Chondrocyte (in vitro differentiated cells): ENCODE results near the gene INSIG1. TPM values are rescaled to one million over a fixed set of nuclear protein-coding genes. Genes with fewer than 3 reads are reported as not detected.

Experiments
- DNase-seq: peaks from one replicate; pipeline ENCODE4 v3.0.0; 2021; ENCODE audit warnings: mixed read lengths, low spot score
- H3K27ac Mint-ChIP-seq: one replicate; pipeline ENCODE4 v1.8.0; 2021; ENCODE audit warnings: mild to moderate bottlenecking, moderate library complexity, mixed read lengths; ENCODE audit not compliant: unreplicated experiment
- H3K27me3 Mint-ChIP-seq: 2 replicates; pipeline ENCODE4 v1.8.0; 2021; ENCODE audit warnings: low read depth, mixed read lengths
- H3K36me3 Mint-ChIP-seq: 2 replicates; pipeline ENCODE4 v1.8.0; 2021; ENCODE audit warnings: low read depth, mixed read lengths
- H3K4me1 Mint-ChIP-seq: 2 replicates; pipeline ENCODE4 v1.8.0; 2021; ENCODE audit warnings: low read depth, mild to moderate bottlenecking, mixed read lengths
- H3K4me3 Mint-ChIP-seq: one replicate; pipeline ENCODE4 v1.8.0; 2021; ENCODE audit warnings: mild to moderate bottlenecking, moderate library complexity, mixed read lengths; ENCODE audit not compliant: unreplicated experiment
- H3K9me3 Mint-ChIP-seq: 2 replicates; pipeline ENCODE4 v1.8.0; 2021; ENCODE audit warnings: low read depth, mixed read lengths
- CTCF ChIP-seq: fragments of 200-600 bp; sonication (generic); IDR thresholded peaks from 2 replicates; pipeline ENCODE4 v1.5.0; 2021; ENCODE audit warnings: antibody characterized with exemption, mild to moderate bottlenecking, moderate library complexity
- total RNA-seq: library from RNA; stranded (reverse); gene quantifications from 3 replicates; pipeline ENCODE4 v1.2.1, GENCODE V29; 2021

The INSIG1 gene
- total RNA-seq, 1 donor from 2014 or later: 31.8 TPM

- H3K9me3 Mint-ChIP-seq: peaks cover 4% of the 10 kb centered on the region
- H3K4me1 Mint-ChIP-seq: no peaks in the 10 kb centered on the region
- no peaks in the 10 kb centered on the region for H3K27me3 Mint-ChIP-seq
- no peak overlapping the region for H3K27ac Mint-ChIP-seq
- no peak for TF ChIP-seq CTCF
- no peak for DNase-seq
- H3K4me3 Mint-ChIP-seq: no peak overlapping the region
- H3K36me3 Mint-ChIP-seq: peaks cover 29% of the 10 kb centered on the region
Measured at GRCh38 chr7:155309021-155309338, 11.3 kb downstream of the INSIG1 start.

GRCh38 chr7:155310425-155311114, 12.9 kb downstream of the INSIG1 start:
- DNase-seq: no peak
- H3K27ac Mint-ChIP-seq: no peak overlapping the region
- no peaks in the 10 kb centered on the region for H3K4me1 Mint-ChIP-seq
- no peak for TF ChIP-seq CTCF
- H3K9me3 Mint-ChIP-seq: peaks cover 9% of the 10 kb centered on the region
- no peak overlapping the region for H3K4me3 Mint-ChIP-seq
- peaks cover 20% of the 10 kb centered on the region for H3K36me3 Mint-ChIP-seq
- no peaks in the 10 kb centered on the region for H3K27me3 Mint-ChIP-seq

- H3K4me3 Mint-ChIP-seq: no peak overlapping the region
- no peak for TF ChIP-seq CTCF
- peaks cover 20% of the 10 kb centered on the region for H3K36me3 Mint-ChIP-seq
- DNase-seq: no peak
- peaks cover 2% of the 10 kb centered on the region for H3K27me3 Mint-ChIP-seq
- peaks cover 9% of the 10 kb centered on the region for H3K9me3 Mint-ChIP-seq
- no peaks in the 10 kb centered on the region for H3K4me1 Mint-ChIP-seq
- H3K27ac Mint-ChIP-seq: no peak overlapping the region
Measured at GRCh38 chr7:155311826-155312537, 14.3 kb downstream of the INSIG1 start.

- no peak for DNase-seq
- Mint-ChIP-seq H3K4me3 (no peak overlapping the region), H3K27ac (peak overlapping the region; percentile 23), H3K27me3 (peaks cover 2% of the 10 kb centered on the region), H3K36me3 (peaks cover 17% of the 10 kb centered on the region), H3K9me3 (peaks cover 9% of the 10 kb centered on the region), H3K4me1 (no peaks in the 10 kb centered on the region)
- TF ChIP-seq CTCF: no peak
Measured at GRCh38 chr7:155312633-155313032, 15.0 kb downstream of the INSIG1 start.

- peaks cover 9% of the 10 kb centered on the region for H3K9me3 Mint-ChIP-seq
- TF ChIP-seq CTCF: no peak
- peaks cover 16% of the 10 kb centered on the region for H3K36me3 Mint-ChIP-seq
- H3K4me3 Mint-ChIP-seq: no peak overlapping the region
- no peak overlapping the region for H3K27ac Mint-ChIP-seq
- DNase-seq: no peak
- no peaks in the 10 kb centered on the region for H3K4me1 Mint-ChIP-seq
- H3K27me3 Mint-ChIP-seq: peaks cover 2% of the 10 kb centered on the region
Measured at GRCh38 chr7:155313096-155313495, 15.4 kb downstream of the INSIG1 start.
